HG03139 (cell line): ENCODE data around the gene ITSN2.

Experiments
- ATAC-seq: cut with Tn5 transposase; IDR thresholded peaks from one replicate; pipeline ENCODE4 v1.9.1; 2021; ENCODE audit not compliant: unreplicated experiment

ITSN2 gene

GRCh38 chr2:24272907-24273306 is 87.4 kb downstream of the ITSN2 start:
- ATAC-seq, result no peak

- no peak for ATAC-seq
Measured at GRCh38 chr2:24272161-24272802, 88.1 kb downstream of the ITSN2 start.

GRCh38 chr2:24269265-24269664 is 91.1 kb downstream of the ITSN2 start:
- no peak for ATAC-seq

- no peak for ATAC-seq
Measured at GRCh38 chr2:24265212-24265611, 95.1 kb downstream of the ITSN2 start.

GRCh38 chr2:24262421-24262970 is 97.8 kb downstream of the ITSN2 start:
- ATAC-seq, result no peak

- ATAC-seq, result no peak
Measured at GRCh38 chr2:24261441-24261840, 98.9 kb downstream of the ITSN2 start.

GRCh38 chr2:24259316-24259715 is 101.0 kb downstream of the ITSN2 start:
- ATAC-seq, result no peak

- no peak for ATAC-seq
Measured at GRCh38 chr2:24258718-24259117, 101.6 kb downstream of the ITSN2 start.

GRCh38 chr2:24253303-24253919 is 106.9 kb downstream of the ITSN2 start:
- no peak for ATAC-seq

GRCh38 chr2:24247592-24247991 is 112.7 kb downstream of the ITSN2 start:
- no peak for ATAC-seq

GRCh38 chr2:24247164-24247563 is 113.2 kb downstream of the ITSN2 start:
- no peak for ATAC-seq

- no peak for ATAC-seq
Measured at GRCh38 chr2:24245986-24246776, 114.2 kb downstream of the ITSN2 start.

- no peak for ATAC-seq
Measured at GRCh38 chr2:24241528-24241927, 118.8 kb downstream of the ITSN2 start.

GRCh38 chr2:24239553-24239952 is 120.8 kb downstream of the ITSN2 start:
- no peak for ATAC-seq

- ATAC-seq, result no peak
Measured at GRCh38 chr2:24238158-24238557, 122.2 kb downstream of the ITSN2 start.

- no peak for ATAC-seq
Measured at GRCh38 chr2:24237313-24237712, 123.0 kb downstream of the ITSN2 start.

- ATAC-seq, result no peak
Measured at GRCh38 chr2:24233321-24233720, 127.0 kb downstream of the ITSN2 start.

- no peak for ATAC-seq
Measured at GRCh38 chr2:24231461-24231881, 128.9 kb downstream of the ITSN2 start.

GRCh38 chr2:24228470-24228869 is 131.9 kb downstream of the ITSN2 start:
- ATAC-seq, result no peak

GRCh38 chr2:24225499-24226242 is 134.7 kb downstream of the ITSN2 start:
- ATAC-seq, result no peak

GRCh38 chr2:24222946-24223345 is 137.4 kb downstream of the ITSN2 start:
- ATAC-seq, result no peak
